ENCODE measurements around the gene LPP.

GRCh38 chr3:188673646-188674186 is 519.8 kb downstream of the LPP start:
- TF ChIP-seq CTCF (IDR thresholded peaks at IDR 0.05), result no peak
- no peak for TF ChIP-seq EP300 (IDR thresholded peaks at IDR 0.05)
- no peak for TF ChIP-seq POLR2A (IDR thresholded peaks at IDR 0.05)

Measured in tibial nerve (tissue), 4 donors.